Subcutaneous adipose tissue (tissue), 4 donors: Measurements from ENCODE around the gene GRK6. TPM values are rescaled to one million over a fixed set of nuclear protein-coding genes. Genes with fewer than 3 reads are reported as not detected.

Experiments used
- total RNA-seq, 4 donors: library from RNA; depleted of rRNA; stranded (reverse); fragments of >200 nt; gene quantifications; one replicate each; pipeline ENCODE4 v1.1.0, GENCODE V29; 2016
- TF ChIP-seq, protein P1 (sequence below): fragments of 450-650 bp; IDR thresholded peaks from one replicate; pipeline ENCODE4 v1.5.1; 2016; ENCODE audit warnings: low read depth, mild to moderate bottlenecking, control low read depth, antibody characterized with exemption, moderate library complexity

The GRK6 gene
- total RNA-seq, 4 donors from 2014 or later = 9.3 to 22.6 (median 19.7) TPM

DNA sequence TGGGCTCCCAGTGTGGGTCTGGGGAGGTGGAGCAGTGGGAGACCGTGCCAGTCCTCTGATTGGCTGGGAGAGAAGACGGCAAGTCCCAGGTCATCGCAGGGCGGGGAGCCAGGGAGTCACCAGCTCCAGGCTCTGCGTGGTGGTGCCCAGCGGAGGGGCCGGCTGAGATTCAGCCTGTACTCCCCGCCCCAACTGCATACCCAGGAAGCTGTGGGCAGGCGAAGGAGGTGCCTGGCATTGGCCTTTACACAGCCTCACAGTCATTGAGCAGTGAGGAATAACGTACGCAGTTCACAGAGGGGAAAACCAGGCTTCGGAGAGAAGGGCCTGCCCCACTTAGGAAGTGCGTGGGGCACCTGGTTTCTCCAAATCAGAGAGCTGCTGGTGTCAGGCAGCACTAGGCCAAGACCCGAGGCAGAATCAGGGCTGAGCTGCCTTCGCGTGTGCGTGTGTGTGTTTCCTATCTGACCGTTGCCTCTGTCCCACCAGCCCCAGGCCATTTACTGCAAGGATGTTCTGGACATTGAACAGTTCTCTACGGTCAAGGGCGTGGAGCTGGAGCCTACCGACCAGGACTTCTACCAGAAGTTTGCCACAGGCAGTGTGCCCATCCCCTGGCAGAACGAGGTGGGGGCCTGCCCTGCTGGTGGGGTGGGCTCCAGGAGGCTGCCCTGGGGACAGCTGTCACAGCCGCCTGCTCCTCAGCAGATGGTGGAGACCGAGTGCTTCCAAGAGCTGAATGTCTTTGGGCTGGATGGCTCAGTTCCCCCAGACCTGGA lies 13.9 kb downstream of the GRK6 start:
- TF ChIP-seq, protein P1, sequence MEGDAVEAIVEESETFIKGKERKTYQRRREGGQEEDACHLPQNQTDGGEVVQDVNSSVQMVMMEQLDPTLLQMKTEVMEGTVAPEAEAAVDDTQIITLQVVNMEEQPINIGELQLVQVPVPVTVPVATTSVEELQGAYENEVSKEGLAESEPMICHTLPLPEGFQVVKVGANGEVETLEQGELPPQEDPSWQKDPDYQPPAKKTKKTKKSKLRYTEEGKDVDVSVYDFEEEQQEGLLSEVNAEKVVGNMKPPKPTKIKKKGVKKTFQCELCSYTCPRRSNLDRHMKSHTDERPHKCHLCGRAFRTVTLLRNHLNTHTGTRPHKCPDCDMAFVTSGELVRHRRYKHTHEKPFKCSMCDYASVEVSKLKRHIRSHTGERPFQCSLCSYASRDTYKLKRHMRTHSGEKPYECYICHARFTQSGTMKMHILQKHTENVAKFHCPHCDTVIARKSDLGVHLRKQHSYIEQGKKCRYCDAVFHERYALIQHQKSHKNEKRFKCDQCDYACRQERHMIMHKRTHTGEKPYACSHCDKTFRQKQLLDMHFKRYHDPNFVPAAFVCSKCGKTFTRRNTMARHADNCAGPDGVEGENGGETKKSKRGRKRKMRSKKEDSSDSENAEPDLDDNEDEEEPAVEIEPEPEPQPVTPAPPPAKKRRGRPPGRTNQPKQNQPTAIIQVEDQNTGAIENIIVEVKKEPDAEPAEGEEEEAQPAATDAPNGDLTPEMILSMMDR = no peak

DNA sequence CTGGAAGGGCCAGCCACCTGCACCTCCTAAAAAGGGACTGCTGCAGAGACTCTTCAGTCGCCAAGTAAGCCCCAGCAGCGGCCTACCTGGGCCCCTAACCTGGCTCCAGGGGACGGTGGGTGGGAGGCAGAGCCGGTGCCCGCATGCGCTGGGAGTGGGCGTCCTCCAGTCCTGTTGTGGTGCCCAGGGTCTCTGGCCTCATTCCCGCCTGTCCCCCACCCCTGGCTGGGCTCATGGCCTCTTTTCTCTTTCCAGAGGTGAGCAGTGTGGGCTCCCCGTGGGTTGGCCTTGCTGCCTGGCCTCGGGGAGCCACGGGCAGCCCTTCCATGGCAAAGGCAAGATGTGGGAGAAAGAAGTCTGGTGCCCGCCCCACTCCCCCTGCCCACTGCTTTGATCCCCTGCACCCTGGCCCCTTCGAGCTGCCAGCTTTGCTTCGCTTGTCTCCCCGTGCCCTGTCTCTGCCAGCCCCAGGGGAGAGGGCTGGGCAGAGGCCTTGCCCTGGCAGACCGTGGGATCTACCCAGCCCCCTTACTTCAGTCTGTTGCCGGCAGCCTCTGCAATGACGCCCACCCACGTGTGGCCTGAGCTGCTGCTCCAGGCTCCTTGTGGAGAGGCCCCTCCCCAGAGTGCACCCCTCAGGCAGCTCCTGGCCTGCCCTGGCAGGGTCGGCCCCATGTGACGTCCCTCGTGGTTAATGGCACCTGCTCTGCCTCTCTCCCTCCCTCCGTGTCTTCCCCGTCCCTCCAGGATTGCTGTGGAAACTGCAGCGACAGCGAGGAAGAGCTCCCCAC lies 14.7 kb downstream of the GRK6 start:
- TF ChIP-seq, protein P1 = no peak

DNA sequence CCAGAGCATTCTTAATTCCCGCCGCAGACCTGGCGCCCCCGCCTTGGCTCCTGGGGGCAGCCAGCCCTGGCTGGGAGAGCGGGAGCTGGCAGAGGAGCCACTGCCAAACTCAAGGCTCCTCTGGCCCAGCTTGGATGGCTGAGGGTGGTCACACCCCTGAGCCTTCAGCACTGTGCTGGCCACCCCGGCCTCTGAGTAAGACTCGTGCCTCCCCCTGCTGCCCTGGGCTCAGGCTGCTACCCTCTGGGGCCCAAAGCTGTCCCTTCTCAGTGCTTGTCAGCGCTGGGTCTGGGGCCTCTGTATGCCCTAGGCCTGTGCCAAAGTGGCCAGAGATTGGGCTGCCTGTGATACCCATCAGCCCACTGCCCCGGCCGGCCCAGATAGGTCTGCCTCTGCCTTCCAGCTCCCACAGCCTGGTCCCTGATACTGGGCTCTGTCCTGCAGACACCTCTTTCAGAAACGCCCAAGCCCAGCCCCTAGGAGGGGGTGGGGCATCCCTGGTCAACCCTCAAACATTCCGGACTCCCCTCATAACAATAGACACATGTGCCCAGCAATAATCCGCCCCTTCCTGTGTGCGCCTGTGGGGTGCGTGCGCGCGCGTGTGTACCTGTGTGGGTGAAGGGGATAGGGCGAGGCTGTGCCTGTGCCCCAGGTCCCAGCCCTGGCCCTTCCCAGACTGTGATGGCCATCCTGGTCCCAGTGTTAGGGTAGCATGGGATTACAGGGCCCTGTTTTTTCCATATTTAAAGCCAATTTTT lies 15.8 kb downstream of the GRK6 start:
- TF ChIP-seq, protein P1 = no peak

DNA sequence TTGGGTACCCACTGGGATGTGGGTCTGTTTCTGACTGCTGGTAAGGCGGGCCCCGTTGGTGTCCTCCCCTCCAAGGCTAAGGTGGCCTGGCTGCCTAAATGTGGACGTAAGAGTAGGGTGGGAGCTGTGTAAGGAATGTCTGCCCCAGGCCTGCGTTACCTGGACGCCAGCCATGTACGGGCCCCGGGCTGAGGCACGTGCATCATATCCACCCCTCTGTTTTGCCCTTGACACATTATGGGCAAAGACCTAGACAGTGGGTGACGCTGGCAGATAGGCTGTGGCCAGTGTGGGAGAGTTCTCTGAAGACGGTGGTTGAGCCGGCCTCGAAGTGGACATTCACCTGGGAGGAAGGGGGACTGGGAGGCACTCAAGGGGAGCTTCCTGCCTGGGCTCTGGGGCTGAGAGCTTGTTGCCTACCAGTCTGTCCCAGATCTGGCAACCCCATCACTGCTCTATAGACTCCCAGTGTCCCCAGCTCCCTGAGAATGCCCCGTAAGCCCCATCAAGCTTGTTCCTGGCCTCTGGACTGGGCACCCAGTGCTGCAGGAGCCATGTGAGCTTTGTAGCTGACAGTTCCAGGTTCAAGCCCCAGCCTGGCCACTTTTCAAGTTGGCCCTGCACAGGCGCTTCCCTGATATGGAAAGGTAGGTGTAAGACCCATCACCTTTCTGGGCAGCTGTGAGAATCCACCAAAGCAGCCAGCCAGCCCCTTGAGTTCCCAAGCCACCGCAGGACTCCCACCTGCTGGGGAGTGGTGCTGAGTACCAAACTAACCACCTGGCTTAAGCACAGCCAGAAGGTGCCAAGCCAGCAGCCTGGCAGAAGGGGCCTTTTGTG lies 16.9 kb downstream of the GRK6 start:
- TF ChIP-seq, protein P1 = no peak

DNA sequence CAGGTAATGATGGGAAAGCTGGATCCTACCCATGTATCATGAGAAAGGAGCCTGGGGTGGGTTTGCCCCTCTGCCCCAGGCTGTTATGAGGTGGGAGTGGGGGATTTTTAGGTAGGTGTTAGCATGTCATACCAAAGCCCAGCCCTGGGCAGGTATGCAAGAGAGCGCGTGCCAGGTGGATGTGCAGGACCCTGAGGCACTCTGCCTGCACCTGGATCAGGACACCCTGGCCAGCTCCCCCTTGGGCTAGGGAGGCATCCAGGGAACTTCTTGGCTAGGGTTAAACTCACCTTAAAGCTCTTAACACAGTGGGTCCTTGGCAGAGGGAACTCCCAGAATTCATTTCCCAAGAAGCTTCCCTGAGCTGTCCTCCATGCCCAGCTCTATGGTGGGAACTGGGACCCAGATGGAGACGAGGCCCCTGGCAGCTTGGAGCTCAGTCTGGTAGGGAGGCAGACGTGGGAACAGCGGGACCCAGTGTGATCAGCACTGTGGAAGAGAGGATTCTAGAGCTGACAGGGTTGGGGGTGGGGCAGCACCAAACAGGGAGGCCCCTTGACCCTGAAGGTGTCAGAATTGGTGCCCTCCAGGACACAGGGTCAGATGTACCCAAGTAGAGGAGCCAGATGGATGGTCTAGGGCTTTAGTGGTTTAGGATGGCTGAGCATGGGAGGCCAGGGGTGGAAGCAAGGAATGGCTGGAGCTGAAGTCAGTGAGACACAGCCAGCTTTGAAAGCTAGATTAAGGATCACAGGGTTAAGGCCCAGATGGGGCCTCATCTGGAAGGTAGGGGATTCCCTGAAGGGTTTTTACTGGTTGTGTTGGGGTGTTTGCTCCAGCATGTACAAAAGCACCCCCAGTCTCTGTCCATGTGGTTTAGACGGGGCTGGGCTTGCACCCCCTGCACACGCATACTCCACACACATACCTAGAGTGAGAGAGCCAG lies 17.9 kb downstream of the GRK6 start:
- TF ChIP-seq, protein P1 = no peak
